MV-4-11 (cell line): ENCODE measurements around the gene SLC7A11.

Experiments
- DNase-seq: peaks from one replicate; lab custom pipeline; 2025; lab: John Stamatoyannopoulos, UW

The SLC7A11 gene

DNA sequence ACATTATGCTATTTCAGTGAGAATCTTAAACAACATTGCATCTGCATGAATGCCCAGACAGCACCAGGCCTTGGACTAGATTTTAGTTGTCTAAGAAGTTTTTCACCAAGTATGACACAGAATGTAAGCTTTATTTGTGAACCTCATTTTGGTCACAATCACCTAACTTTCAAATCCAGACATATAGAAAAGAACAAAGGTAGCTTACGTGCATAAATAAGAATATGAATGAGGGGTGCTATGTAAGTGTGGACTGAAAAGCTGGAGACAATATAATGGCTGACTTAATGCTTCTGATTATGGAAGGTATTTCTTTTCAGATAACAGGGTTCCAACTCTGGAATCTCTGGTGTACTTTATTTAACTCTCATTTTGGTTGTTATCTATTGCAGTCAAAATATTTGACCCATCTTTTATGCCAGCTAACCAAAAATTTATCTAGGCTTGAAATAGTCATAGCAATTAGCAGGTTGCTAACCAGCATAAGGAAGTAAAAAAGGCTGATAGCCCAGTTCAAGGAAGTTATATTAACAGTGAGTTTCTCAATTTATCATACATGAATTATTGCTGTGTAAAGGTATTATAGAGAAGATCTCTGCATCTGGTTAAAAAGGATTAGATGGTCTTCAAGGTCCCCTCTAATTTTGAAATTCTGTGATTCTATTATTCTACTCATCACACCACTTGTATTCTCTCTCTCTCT, 36.5 kb downstream of the SLC7A11 start:
- DNase-seq: peak; percentile 9

DNA sequence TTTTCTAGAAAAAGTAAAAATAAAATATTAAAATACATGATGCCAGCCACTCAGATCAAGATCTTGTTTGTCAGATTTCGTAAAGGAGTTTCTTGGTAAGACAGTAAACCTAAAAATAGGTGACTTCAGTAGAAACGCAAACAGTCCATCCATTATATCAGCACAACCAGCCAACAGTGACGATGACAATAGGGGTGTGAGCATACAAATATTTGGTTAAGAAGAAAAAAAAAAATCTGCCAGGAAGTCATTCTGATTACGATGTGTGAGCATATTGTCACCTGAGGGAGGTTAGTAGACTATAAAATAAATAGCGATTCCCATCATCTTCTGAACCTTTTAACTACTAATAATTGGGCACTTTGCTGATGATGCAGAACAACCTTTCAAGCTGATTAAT, 37.6 kb downstream of the SLC7A11 start:
- DNase-seq: no peak

DNA sequence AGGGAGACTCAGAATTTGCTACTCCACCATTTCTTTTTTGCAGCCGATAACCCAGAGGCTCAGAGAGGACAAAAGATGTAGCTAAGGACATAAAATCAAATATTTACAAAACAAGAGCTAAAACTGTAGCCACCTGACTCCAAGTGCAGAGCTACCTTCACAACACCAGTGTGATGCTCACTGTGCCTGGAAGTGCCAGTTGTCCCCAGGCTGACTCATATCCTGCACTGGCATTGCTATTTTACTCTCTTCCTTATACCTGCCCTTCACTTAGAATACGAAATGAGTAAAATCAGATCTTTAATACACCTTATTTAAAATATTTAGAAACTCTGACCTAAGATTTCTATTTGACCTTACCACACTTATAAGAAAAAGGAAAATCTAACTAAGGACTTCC, 39.5 kb downstream of the SLC7A11 start:
- no peak for DNase-seq

DNA sequence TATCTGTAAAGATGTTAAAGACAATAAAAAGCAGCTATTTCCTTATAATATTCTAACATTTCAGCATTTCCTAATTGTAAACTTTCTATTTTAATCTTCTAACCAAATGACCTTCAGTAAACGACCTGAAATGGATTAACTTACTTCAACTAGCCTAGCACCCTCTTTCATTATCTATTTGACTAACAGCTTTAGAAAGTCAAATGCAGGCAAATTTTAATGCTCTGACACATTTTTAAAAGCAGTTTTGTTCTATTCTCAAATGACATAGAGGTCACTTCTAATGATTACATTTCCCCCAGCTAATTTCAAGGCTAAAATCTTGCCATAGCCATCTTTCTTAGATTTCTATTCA, 41.9 kb downstream of the SLC7A11 start:
- no peak for DNase-seq

DNA sequence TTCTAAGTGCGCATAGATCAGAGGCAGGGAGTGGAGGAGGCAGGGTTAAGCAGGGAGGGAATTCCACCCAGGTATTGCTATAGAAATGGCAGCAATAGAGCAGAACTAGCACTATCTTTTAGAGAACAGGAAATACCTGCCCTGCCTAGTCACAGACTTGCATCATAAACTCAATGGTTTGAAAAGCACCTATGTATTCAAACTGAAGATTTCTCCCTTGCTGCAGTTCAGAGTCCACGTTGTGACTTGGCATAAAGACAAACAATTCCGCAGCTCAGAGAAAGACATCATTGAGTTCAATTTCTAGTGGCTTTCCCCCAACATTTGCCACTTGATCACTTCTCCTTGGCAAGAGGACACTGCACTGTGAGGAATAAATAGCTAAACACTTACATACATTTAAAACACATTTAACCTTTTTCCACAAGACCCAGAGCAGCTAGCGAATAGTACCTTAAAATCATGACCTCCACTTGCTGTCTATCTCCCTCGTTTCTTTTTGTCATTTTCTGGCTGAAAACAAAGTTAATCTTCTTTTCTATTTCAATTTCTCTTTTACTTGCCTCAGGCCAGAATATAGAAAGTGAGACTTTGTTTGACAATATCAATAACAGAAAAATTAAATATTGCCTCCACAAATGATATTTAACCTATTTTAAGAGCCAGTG, 42.4 kb downstream of the SLC7A11 start:
- no peak for DNase-seq

DNA sequence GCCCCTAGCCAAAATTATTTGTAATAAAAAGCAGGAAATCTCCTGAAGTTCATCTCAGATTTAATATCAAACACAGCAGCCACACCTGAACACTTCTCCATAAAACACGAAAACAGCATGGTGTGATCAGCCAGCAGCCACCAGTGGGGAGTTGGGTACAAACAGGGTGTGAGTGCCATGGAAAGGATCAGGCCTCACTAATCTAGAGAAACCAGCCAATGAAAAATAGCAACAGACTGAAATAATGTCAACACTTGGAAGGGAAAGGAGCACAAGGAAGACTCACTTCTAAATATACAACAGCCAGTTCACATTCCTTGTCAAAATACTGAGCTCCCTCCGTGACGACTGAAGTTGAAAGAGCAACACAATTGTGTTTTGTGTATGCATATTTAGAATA, 46.0 kb downstream of the SLC7A11 start:
- DNase-seq: no peak

DNA sequence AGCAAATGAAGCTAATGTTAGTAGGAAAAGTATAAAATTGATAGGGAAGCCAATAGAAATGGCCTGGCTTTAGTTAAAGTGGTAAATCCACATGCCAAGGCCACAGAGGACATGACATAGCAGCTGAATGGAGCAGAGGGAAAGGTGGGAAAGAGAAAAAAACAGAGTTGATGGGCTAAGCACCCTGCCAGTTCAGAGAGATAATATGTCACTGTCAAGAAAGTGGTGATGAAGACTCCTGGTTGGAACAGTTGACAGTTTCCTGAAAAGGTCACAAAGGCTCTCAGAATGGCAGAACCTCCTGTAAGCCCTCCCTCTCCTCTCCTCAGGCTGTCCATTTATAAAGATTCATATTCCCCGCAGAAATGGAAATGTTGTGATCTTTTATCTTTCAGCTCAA, 48.2 kb downstream of the SLC7A11 start:
- no peak for DNase-seq

DNA sequence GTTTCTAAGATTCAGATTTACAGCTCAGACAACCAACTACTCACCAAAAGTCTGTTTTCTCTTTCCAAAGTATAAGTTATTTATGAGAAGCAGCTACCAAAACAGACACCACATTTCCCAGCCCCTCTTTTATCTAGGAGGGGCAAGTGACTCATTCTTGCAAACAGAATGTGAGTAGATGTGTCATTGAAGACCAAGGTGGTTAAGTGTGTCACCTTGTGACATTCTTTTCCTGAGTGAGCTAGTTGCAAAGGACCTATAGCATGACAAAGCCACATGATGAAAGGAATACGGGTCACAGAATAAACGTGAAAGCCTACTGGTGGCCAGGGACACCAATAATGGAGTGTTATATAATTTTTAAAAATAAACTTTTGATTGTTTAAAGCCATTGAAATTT, 50.0 kb downstream of the SLC7A11 start:
- no peak for DNase-seq

DNA sequence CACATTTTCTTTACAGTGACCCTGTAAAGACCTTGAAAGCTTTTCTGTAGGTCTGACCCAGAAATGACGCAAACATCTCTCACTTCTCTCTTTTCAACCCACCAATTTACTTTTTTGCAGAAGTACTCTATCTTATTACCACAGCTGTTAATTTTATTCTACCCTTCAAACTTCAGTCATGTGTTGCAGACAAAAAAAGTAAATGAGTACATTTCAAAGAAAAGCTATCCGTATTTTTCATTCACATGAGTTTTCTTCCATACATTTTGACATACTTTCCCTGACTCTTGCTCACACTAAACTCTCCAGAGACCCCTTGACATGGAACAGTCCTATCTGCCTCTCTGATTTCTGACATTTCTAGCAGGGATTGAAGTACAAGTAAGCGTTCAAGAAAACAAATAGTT, 51.7 kb downstream of the SLC7A11 start:
- DNase-seq: peak; percentile 92

DNA sequence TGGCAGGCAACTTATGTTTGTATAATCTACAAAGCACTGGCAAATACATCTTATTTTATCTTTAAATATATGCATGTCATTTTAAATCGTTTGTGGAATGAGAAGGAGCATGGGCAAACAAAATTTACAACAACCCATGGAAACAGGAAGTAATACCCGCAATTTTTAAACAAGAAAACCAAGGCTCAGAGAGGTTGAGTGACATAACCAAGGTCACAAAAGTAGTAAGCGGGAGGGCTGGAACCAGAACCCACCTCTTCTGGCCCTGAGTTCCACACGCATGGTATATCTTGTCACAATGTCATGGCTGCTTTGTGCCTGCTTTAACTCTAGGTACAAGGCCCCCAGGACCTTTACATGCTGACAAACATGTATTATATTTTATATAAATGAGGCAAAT, 52.9 kb downstream of the SLC7A11 start:
- peak; percentile 84 for DNase-seq

DNA sequence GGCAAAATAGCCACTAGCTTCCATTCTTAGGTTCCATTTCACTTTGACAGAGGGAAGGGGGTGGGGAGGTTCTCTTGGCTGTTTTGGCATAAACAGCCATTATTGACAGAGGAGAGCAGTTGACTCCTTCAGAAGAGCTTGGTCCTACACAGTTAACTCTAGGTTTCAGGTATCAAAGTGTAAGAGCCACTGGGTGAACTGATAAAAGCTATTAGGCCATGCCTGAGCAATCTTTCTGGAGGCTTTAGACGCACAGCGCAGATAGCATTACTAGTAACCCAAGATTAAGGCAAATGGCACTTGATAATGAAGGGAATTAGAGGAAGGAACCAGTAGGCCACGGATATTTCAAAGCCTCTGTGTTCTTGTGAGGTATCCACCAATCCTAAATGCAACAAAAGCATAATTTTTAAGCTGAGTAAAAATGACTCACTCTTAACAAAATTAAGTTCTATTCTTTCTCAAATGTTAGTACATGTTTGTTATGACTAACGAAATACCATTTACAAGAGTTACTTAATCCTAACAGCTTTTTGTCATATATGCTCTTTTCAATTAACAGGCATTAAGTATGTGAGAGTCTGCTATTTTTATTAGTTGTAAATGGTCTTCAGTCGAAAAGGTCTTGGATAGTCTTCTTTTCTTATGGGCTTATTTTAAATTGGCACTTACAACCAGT, 53.6 kb downstream of the SLC7A11 start:
- peak; percentile 46 for DNase-seq

DNA sequence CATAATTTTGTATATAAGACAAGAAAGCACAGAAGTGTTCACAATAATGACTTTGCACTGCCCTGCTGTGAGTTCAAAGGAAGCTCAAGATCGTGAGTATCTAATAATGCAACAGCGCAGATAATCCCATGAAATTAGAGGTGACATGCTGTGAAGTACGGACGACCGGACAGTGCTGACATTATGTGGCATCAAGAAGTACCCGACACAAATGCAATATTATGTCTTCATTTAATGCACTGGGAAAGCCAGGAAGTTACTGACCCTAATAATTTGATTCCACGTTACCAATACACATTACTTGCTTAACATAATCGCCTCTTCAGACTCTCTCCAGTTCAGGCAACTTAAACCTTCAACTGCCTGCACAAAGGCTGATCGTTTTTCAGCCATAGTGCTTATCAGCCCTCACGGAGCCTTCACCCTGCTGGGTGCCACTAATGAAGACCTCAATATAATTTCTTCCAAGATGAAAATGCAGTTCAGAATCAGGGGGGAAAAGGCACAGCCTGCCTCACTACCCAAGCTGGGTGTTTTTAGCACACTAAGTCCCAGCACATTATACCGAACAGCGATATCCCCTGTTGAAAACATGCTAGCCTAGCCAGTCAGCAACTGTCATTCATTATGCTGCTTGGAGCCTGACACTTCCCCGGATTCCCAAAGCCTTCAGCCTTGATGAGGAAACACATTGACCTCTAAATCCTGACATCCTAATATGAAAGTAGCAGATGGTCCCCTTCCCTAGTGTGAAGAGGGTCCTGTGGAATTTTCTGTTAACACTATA, 56.1 kb downstream of the SLC7A11 start:
- no peak for DNase-seq

DNA sequence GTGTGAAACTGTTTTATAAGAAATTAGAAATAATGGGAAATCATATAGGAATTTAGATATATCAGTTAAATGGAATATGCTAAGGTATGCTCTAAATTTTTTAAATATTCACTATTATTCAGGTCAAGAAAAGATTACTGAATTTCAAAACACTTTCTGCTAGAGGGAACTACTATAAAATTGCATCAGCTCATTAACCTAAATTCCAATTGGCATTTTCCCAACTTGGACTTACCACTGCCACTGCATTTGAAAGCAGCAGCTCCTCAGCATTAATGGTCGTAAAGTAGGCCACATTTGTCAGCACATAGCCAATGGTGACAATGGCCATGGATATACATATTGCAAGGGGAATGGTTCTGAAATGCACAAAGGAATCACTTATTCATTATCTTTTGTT, 57.3 kb downstream of the SLC7A11 start:
- DNase-seq: no peak

DNA sequence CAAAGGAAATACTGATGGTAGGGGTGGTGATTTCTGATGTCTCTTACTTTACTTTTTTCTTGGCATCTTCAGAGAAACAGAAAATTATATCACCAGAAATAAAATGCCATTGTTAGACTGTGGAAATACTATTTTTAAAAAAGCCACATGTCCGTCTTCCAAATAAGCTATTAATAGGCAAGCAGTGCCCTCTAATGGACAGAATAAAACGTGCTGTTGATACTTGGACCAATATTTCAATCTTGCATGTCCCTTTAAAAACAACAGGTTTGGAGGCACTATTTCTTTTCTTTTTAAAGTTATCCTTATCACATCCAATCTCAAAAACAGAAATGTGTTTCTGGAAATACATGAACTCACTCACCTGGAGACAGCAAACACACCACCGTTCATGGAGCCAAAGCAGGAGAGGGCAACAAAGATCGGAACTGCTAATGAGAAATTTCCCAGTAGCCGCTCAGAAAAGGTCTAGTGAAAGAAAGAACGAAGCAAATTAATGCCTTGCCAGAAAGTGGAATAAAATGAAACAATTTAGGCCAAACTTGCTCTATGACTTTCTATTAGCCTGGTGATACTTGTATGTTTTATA, 59.2 kb downstream of the SLC7A11 start:
- peak; percentile 36 for DNase-seq

DNA sequence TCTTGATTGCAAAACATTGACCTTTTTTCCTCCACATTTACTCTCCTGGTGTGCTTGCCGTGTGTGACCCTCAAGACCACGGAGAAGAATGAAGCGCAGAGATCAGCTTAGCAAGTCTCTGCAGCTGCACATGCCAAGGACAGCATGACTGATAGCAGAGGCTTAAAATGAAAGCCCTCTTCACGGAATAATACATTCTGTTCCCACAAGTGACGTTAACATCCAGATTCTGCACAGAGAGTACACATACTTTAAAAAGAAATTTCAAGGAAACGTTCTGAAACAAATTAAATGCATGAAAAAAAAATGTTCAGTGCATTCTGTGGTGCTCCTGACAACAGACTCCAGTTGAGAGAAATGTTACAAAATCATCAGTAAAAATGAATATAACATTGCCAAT, 60.9 kb downstream of the SLC7A11 start:
- DNase-seq: no peak

DNA sequence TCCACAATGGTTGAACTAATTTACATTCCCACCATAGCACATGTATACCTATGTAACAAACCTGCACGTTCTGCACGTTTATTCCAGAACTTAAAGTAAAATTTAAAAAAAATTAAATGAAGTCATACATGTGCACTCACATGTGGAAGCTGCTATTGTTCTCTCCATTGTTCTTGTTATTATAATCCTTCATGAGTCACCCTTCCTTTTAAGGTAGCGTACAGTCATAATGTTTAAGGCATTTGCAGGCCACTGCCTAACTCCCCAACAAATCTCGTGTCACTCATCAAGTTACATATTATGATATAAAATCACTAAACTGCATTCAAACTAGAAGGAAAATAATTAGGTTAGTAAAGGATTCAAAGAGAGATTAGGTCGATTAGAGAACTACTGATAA, 63.6 kb downstream of the SLC7A11 start:
- peak; percentile 12 for DNase-seq

DNA sequence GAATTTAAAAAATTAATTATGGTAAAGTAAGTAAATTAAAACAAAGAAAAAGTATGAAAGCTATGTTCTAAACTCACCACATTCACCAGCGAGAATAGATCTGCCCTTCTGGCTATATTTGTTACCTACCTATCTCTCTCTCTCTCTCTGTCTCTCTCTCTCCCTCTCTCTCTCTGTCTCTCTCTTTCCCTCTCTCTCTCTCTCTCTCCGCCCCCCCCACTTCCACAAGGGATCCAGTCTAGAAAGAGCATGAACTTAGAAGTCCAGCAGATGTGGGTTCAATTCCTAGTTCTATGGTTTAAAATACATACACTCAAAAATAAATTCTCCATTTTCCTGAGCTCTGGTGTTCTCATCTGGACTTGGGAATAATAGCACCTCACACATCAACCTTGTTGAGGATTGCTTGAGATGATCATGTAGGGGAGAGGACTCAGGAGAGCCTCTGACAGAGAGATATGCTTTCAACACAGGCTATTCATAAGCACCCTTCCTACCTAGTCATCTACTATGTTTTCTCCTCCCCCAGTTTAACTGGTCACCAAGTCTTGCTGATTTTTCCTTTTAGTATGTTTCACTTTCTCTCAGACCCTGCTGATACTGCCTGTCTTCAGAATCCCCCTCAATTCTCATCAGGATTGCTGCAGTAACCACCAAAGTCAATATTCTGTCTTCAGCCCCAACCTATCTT, 64.7 kb downstream of the SLC7A11 start:
- no peak for DNase-seq

DNA sequence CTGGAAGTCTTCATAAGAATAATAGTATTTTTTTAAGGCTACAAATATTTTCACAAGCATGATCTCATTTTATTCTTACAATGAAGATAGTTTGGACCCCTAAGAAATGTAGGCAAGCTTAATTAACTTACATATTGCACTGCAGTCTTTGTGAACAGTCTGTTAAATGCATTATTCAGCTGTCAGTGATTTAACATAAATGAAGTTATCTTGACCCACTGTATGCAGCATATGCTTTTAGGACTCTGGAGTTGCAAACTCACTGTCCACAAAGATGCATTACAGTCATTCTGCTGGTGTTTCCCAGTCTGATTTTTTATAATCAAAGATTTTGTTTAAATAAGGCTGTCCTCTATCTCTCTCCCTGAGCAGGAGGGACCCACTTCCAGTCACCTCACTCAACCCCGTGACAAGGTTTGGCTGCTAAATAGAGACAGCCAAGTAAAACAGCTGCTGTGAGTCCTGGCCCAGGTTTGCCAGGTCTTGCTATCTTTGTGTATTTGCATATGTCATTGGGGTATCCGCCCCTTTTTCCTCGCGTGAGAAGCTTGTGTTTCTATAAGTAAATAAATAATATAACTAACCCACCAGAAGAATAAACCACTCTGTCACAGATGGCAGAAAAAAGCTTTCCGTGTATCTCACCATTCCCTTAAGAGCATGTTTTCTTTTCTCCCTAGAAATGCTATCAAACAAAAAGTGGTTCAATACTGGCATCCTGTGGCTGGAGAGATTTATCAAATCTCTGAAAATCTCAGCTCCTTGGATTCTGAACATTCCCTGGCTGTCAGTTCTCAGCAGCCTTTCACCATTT, 67.0 kb downstream of the SLC7A11 start:
- DNase-seq: no peak

DNA sequence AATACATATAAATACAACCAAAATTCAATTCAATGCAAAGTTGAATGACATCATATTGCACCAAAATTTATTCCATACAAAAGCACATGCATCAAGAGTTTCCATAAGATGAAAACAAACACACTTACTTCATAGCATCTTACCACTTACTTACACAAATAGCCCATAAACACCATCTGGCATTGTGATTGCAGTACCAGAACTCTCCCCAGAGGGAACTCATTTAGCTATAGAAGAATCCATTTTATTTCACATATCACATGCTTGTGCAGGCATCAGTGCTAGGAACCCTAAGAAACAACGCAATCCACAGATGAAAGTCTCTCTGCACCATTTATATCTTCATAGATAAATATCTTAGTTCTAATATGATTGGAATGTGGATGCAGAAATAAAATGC, 77.9 kb downstream of the SLC7A11 start:
- no peak for DNase-seq

DNA sequence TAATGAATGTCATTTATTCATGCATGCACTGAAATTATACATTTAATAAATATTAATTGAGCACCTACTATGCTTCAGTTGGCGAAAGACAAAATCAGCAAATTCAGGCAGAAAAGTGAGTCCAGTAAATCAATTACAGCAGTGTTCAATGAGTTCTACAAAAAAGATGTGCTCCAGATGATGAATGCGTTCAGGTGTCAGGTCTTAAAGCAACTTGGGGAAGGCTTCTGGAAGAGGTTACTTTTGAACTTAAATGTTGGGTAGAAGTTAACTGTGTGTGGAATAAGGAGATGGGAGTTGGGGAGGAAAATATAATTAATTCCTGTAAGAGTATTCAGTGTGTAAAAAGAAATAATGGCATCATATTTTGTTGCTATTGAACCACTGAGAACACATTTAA, 79.0 kb downstream of the SLC7A11 start:
- no peak for DNase-seq

DNA sequence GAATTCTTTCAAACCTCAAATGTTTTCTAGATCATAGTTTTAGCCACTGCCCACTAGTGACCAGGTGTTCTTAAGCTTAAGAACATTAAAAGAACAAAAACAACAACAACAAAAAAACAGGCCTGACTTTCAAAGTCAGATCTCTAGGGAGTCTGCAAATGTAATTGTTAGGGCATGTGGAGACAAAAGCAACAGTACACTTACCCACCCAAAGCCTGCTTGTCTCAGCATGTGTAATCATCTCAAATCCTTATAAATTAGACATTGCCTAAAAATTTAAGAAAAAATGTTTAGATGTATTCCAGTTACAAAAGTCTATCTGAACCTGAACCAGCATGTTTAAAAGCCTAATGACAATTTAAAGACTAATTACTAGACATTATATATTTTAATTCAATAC, 79.9 kb downstream of the SLC7A11 start:
- no peak for DNase-seq
